Endothelial cell of umbilical vein (primary cell): Measurements from ENCODE around the gene OPA3.
A peak's percentile ranks its signal among the peaks of the same experiment; 100 is the strongest.

Experiments used
- CTCF ChIP-seq, 2 donors: IDR thresholded peaks; 1 replicate in 1 of 2; 2 replicates in 1 of 2; pipeline ENCODE4 v1.5.1; 2011; ENCODE audit warnings: low read length in 2 of 2, mild to moderate bottlenecking in 2 of 2, moderate library complexity in 2 of 2, control low read depth in 1 of 2, inconsistent platforms in 1 of 2, low read depth in 1 of 2; ENCODE audit not compliant: insufficient read depth in 1 of 2; ENCODE audit errors: extremely low read depth in 1 of 2
- EZH2 ChIP-seq: IDR thresholded peaks from 2 replicates; pipeline ENCODE4 v1.6.1; 2012; ENCODE audit warnings: borderline replicate concordance, low read depth, mild to moderate bottlenecking, moderate library complexity, low read length, inconsistent platforms; ENCODE audit not compliant: severe bottlenecking
- FOS ChIP-seq: IDR thresholded peaks from 2 replicates; pipeline ENCODE4 v1.6.1; 2011; ENCODE audit warnings: mild to moderate bottlenecking, low read length, moderate library complexity, borderline replicate concordance; ENCODE audit not compliant: insufficient read depth
- GATA2 ChIP-seq: IDR thresholded peaks from 2 replicates; pipeline ENCODE4 v1.7.0; 2011; ENCODE audit warnings: low read depth, mild to moderate bottlenecking, moderate library complexity, mixed read lengths, low read length; ENCODE audit not compliant: insufficient read length, insufficient read depth
- JUN ChIP-seq: IDR thresholded peaks from 2 replicates; pipeline ENCODE4 v1.6.1; 2011; ENCODE audit warnings: borderline replicate concordance, low read depth; ENCODE audit not compliant: insufficient read length, insufficient read depth
- MAX ChIP-seq: IDR thresholded peaks from 2 replicates; pipeline ENCODE4 v1.6.1; 2011; ENCODE audit not compliant: insufficient read depth, insufficient read length
- MYC ChIP-seq: IDR thresholded peaks from one replicate; pipeline ENCODE4 v1.6.1; 2011; ENCODE audit warnings: mild to moderate bottlenecking, low read depth, low read length
- POLR2A ChIP-seq: IDR thresholded peaks from 2 replicates; pipeline ENCODE4 v1.6.1; 2012; ENCODE audit warnings: low read depth, mild to moderate bottlenecking, control low read depth, low read length
- POLR2AphosphoS5 ChIP-seq: IDR thresholded peaks from 2 replicates; pipeline ENCODE4 v1.6.1; 2012; ENCODE audit warnings: low read depth, mild to moderate bottlenecking, control low read depth, low read length, moderate library complexity; ENCODE audit not compliant: insufficient read depth

GRCh38 chr19:45477713-45478453 lies 106.7 kb downstream of the OPA3 start:
- no peak for TF ChIP-seq CTCF (IDR thresholded peaks at IDR 0.05; ENCODE audit: extremely low read depth in 1 of 2, insufficient read depth in 1 of 2, low read depth in 1 of 2, low read length in 2 of 2)
- no peak for TF ChIP-seq POLR2A
- no peak for TF ChIP-seq POLR2AphosphoS5
- TF ChIP-seq FOS = peak; percentile 50
- no peak for TF ChIP-seq EZH2
- TF ChIP-seq JUN = peak; percentile 21
- no peak for TF ChIP-seq MAX
- TF ChIP-seq GATA2 = no peak
- TF ChIP-seq MYC = no peak
